Ectodermal cell (in vitro differentiated cells): ENCODE data around the gene TMEM212.
"Not testable (repeated sequence)": the region's sequence is repeated elsewhere in the genome, so short reads cannot be mapped to it uniquely, and the experiment has no call there.

ENCODE experiments used
- H3K27ac ChIP-seq: 2 replicates; pipeline ENCODE4 v1.7.0; 2013; ENCODE audit warnings: mild to moderate bottlenecking, low read depth, low read length; ENCODE audit not compliant: insufficient read depth, poor library complexity, severe bottlenecking
- H3K27me3 ChIP-seq: 2 replicates; pipeline ENCODE4 v1.7.0; 2013; ENCODE audit warnings: mild to moderate bottlenecking, low read length; ENCODE audit not compliant: insufficient read depth, control insufficient read depth, poor library complexity, severe bottlenecking
- H3K36me3 ChIP-seq: one replicate; pipeline ENCODE4 v1.7.0; 2013; ENCODE audit warnings: low read length; ENCODE audit not compliant: control insufficient read depth, insufficient read depth
- H3K4me1 ChIP-seq: one replicate; pipeline ENCODE4 v1.7.0; 2013; ENCODE audit warnings: low read length; ENCODE audit not compliant: control insufficient read depth, insufficient read depth
- H3K4me3 ChIP-seq: 2 replicates; pipeline ENCODE4 v1.7.0; 2013; ENCODE audit warnings: low read depth, low read length, control low read depth; ENCODE audit not compliant: insufficient read depth
- H3K9me3 ChIP-seq: 2 replicates; pipeline ENCODE4 v1.7.0; 2013; ENCODE audit warnings: mild to moderate bottlenecking, low read length, moderate library complexity; ENCODE audit not compliant: control insufficient read depth
- WGBS, 2 experiments: methylation state at CpG; one replicate each; pipeline ENCODE4 v1.1.7; 2013; ENCODE audit warnings: missing lambda C conversion rate in 2 of 2; 5-methylcytosine and 5-hydroxymethylcytosine counted together

The TMEM212 gene

DNA sequence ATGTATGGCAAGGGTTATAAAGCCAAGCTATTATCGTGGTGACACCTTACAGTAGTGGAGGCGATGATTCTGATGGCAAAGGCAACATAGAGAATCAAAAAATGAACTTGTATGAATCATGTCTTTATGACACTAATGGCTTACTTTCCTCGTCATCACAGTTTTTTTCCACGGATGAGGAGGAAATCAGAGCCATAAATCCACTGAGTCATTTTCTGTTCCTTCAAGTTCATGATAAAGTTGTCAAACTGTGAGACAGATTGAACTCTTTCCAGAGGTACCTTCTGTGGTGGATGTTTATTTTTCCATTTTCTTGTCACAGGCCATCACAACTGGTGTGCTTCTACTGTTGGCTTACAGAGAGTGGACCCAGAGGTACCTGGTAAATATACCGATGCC, 8.5 kb downstream of the TMEM212 start:
- Histone ChIP-seq H3K27ac (no peak overlapping the region), H3K27me3 (no peaks in the 10 kb centered on the region), H3K9me3 (peaks cover 5% of the 10 kb centered on the region), H3K36me3 (no peaks in the 10 kb centered on the region), H3K4me1 (no peaks in the 10 kb centered on the region), H3K4me3 (no peak overlapping the region)
- 88 to 89% methylated on average over 5 of the region's 5 CpGs for WGBS, 2 experiments

DNA sequence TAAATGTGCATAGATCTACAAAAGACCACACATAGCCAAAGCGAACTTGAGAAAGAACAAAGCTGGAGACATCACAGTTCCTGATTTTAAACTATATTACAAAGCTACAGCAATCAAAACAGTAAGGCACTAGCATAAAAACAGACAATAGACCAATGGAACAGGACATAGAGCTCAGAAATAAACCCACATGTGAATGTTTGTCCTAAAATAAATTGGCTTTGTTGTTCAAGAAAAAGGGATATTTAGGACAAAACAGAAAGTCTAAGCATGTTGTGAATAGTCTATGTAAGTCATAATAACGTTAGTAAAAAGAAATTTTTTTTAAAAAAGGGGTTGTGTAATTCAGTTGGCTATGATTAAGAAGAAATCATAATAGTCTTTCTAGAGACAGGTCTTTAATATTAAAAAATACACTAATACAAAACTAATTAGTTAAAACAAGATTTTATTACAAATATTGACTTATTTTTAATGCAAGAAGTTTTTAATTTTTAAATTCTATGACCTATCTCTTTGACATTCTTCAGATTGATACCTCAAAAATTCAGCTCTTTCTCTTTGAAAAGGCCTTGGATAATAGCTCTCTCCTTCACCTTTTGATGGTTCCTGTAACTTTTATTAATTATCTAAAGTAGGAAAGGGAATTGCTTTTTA, 11.6 kb downstream of the TMEM212 start:
- no peak overlapping the region for H3K4me3 ChIP-seq
- peaks cover 5% of the 10 kb centered on the region for H3K9me3 ChIP-seq
- no peaks in the 10 kb centered on the region for H3K36me3 ChIP-seq
- H3K27ac ChIP-seq = no peak overlapping the region
- 92 to 96% methylated on average over 2 of the region's 2 CpGs for WGBS, 2 experiments
- no peaks in the 10 kb centered on the region for H3K27me3 ChIP-seq
- no peaks in the 10 kb centered on the region for H3K4me1 ChIP-seq

DNA sequence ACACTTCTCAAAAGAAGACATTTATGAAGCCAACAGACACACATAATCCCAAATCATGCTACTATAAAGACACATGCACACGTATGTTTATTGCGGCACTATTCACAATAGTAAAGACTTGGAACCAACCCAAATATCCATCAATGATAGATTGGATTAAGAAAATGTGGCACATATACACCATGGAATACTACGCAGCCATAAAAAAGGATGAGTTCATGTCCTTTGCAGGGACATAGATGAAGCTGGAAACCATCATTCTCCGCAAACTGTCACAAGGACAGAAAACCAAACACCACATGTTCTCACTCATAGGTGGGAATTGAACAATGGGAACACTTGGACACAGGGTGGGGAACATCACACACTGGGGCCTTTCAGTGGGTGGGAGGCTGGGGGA, 15.6 kb downstream of the TMEM212 start:
- not testable (repeated sequence) for H3K36me3 ChIP-seq, H3K9me3 ChIP-seq, H3K4me3 ChIP-seq, H3K27ac ChIP-seq, H3K27me3 ChIP-seq
- WGBS, 2 experiments = 95 to 100% methylated on average over 2 to 4 of the region's 4 CpGs
- peaks cover 13% of the 10 kb centered on the region for H3K4me1 ChIP-seq

DNA sequence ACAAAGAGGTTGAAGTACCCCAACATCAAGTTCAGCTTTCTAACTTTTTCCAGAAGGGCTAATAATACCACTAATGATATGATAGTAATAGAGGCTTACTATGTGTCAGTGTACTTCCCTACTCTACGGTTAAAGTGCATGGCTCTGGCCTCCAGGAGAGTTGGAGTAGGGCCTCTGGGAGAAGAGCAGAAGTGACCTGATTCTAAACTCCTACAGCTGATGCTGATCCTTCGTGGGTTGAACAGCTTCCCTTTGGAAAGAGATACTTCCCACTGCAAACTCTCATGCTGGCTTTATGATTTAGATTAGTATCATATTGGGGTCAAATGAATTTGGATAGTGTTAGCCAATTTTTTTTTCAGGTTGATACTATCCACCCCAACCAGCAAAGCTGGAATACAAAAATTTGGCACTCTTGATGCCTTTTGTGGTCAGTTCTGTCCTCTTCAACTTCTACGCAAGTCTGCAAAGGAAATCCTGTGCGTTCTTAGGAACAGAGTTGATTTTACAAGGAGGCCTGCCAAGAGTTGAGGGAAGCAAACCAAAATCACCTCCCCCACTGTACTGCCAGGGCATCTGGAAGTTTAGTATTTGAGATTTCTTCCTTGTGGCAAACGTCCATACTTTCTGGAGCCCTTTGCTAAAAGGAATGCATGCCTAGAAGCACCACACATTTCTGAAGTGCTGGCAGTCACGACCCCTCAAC, 17.8 kb downstream of the TMEM212 start:
- H3K27me3 ChIP-seq = no peaks in the 10 kb centered on the region
- peaks cover 14% of the 10 kb centered on the region for H3K4me1 ChIP-seq
- no peak overlapping the region for H3K4me3 ChIP-seq
- no peak overlapping the region for H3K27ac ChIP-seq
- WGBS, 2 experiments = 91 to 95% methylated on average over 6 of the region's 6 CpGs
- no peaks in the 10 kb centered on the region for H3K36me3 ChIP-seq
- H3K9me3 ChIP-seq = peaks cover 4% of the 10 kb centered on the region

DNA sequence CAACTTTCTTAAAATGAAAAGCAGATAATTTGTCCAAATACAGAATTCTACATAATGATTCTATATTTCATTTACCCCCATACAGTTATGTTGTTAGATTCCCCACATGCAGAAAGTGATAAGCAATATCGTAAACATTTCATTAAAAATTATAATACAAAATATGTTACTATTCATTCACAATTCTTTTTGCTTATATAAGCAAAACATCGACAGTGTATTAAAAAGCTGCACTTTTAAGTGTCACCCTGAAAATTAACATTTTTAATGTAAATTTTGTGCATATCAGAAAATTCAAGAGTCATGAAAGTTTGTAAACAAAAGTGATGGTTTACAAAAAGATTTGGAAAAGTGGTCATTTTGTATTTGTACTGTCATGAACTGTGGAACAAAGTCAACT, 19.2 kb downstream of the TMEM212 start:
- H3K4me3 ChIP-seq = no peak overlapping the region
- WGBS, 2 experiments = 100% methylated on average over 2 of the region's 2 CpGs; no CpG with 5 or more reads in 1 of the 2 experiments
- peaks cover 14% of the 10 kb centered on the region for H3K4me1 ChIP-seq
- H3K36me3 ChIP-seq = no peaks in the 10 kb centered on the region
- H3K27me3 ChIP-seq = no peaks in the 10 kb centered on the region
- no peaks in the 10 kb centered on the region for H3K9me3 ChIP-seq
- no peak overlapping the region for H3K27ac ChIP-seq

DNA sequence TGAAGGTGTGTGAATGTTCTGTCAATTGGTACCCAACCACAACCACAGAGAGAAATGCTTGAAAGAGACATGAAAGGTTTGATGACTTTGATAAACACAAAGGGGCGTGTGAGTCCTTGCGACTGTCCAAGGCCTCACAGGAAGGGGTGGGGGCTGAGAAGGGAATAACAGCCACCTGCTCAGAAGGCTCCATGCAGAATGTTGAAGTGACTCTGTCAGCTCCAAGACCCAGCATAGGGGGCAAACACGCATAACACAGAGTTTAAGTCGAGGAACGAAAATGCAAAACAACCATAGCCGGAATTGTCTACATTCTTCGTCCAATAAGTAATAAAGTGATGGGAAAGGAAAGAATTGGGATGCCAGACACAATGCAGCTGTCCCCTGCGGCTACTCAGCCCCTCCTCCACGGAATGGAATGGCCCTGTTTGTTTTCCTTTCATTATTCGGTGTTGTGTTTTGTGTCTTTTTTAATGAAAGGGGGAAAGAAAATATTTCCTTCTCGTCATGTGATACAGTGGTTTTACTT, 19.9 kb downstream of the TMEM212 start:
- no peak overlapping the region for H3K4me3 ChIP-seq
- WGBS, 2 experiments = 53 to 59% methylated on average over 11 of the region's 11 CpGs
- H3K9me3 ChIP-seq = no peaks in the 10 kb centered on the region
- H3K27ac ChIP-seq = no peak overlapping the region
- no peaks in the 10 kb centered on the region for H3K27me3 ChIP-seq
- H3K4me1 ChIP-seq = peaks cover 14% of the 10 kb centered on the region
- no peaks in the 10 kb centered on the region for H3K36me3 ChIP-seq

DNA sequence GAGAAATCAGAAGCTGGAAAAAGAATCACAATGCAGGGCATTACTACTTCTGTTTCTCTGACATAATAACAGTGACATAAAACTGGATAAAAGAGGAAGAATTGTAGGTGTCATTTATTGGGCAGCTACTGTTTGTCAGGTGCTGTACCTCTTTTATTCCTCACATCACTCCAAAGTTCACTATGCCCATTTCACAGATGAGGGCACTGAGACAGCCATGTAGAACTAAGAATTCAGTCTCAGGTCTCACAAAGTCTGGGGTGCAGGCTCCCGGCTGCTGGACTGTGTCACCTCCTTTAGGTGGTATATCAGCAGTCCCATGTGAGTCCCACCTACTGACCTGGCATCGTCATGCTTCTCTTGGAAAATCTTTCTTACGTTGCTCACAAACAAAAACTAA, 20.8 kb downstream of the TMEM212 start:
- 90 to 98% methylated on average over 3 of the region's 3 CpGs for WGBS, 2 experiments
- H3K36me3 ChIP-seq = no peaks in the 10 kb centered on the region
- no peaks in the 10 kb centered on the region for H3K27me3 ChIP-seq
- no peak overlapping the region for H3K27ac ChIP-seq
- no peaks in the 10 kb centered on the region for H3K9me3 ChIP-seq
- no peak overlapping the region for H3K4me3 ChIP-seq
- peaks cover 14% of the 10 kb centered on the region for H3K4me1 ChIP-seq

DNA sequence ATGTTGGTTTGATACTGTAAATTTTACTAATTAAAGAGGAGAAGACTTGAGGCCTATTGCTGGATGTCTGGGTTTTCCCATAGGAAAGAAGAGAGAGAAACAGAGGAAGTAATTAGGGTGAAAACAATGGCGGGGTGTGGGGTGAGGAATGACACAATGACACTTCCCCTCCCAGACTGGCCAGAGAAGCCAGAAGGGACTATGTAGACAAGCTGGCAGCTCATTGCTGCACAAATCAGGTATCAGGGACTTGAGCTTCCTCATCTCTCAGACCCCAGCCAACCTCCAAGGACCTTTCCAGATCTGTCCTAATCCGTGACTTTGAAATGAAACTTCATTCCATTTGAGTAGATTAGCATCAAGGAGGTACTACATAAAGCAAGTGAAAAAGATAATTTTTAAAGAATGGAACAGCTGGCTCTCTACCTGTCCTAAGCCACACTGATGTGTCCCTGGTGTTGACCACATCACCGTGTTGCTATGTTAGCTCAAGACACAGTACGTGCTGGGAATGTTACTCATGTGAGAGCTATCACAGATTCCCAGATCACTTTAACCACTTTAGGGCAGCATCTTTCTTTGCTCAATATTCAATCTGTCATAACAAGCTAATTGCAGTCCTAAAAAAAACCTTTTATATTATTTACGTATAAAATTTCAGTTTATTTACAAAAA, 22.2 kb downstream of the TMEM212 start:
- no peaks in the 10 kb centered on the region for H3K9me3 ChIP-seq
- no peaks in the 10 kb centered on the region for H3K36me3 ChIP-seq
- H3K4me3 ChIP-seq = no peak overlapping the region
- H3K27me3 ChIP-seq = no peaks in the 10 kb centered on the region
- H3K27ac ChIP-seq = no peak overlapping the region
- peaks cover 14% of the 10 kb centered on the region for H3K4me1 ChIP-seq
- WGBS, 2 experiments = 93 to 97% methylated on average over 3 to 5 of the region's 5 CpGs

DNA sequence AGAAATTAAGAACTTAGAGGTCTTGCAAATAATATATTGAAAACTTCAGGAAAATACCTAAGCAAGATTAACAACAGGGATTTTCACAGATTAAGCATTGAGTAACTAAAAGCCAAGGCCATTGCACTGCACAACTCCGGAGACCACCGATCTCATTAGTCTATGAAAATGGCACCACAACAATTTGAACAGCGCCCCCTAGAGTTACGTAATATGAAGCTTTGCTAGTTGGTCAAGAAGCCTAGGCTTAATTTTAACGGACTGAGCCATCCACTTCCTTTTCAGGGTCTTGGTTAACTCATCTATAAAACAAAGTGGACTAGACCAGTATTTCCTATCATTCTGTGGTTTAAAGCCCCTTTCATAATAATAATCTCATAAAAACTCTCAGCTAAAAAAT, 24.8 kb downstream of the TMEM212 start:
- WGBS, 2 experiments = 87 to 88% methylated on average over 5 of the region's 5 CpGs
- H3K27ac ChIP-seq = no peak overlapping the region
- no peaks in the 10 kb centered on the region for H3K36me3 ChIP-seq
- H3K27me3 ChIP-seq = no peaks in the 10 kb centered on the region
- H3K9me3 ChIP-seq = no peaks in the 10 kb centered on the region
- peaks cover 8% of the 10 kb centered on the region for H3K4me1 ChIP-seq
- no peak overlapping the region for H3K4me3 ChIP-seq
